D721Med (cell line): Measurements from ENCODE around the gene JPH2.

Experiments
- DNase-seq: peaks from one replicate; pipeline ENCODE4 v3.0.0; 2011; ENCODE audit warnings: low spot score; ENCODE audit not compliant: insufficient read length
- FAIRE-seq: peaks from 2 replicates; lab custom pipeline; 2011; peaks lifted over from hg19 to GRCh38; lab: Jason Lieb, UNC
- TF ChIP-seq, protein P1 (sequence below): IDR thresholded peaks from 2 replicates; pipeline ENCODE4 v1.5.1; 2012; ENCODE audit warnings: mild to moderate bottlenecking, control low read depth; ENCODE audit not compliant: insufficient read depth; ENCODE audit errors: missing control alignments

JPH2 gene

DNA sequence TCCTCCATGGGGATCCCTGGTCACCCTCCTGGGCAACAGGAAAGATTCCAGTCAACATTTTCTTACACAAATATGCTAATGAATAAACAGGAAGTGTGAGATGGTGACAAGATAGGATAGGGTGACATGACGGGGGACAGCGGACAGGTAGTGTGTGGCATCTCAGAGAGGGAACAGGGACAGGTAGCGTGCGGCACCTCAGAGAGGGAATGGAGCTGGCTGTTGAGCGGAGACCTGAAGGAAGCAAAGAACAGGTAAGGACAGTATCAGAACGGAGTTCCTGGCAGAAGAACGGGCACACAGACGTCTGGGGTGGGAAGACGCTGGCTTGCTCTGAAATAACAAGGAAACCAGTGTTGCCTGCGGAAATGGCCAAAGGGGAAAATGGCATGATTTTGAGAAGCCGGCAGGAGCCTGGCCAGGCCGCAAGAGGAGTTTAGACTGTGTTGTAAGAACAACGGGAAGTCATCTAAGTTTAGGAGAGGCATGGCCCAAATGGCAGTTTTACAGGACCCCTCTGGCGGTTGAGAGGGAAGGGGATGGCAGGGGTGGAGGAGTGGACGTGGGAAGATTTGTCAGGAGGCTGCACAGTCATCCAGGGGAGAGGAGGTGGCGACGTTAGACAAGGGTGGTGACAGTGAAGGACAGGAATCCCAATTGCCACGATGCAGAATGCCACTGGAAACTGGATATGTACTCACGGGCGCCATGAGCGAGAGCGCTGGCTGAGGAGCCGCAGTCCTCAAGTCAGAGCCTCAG, 111.6 kb downstream of the JPH2 start:
- FAIRE-seq (no peak), DNase-seq (no peak)
- TF ChIP-seq, protein P1, sequence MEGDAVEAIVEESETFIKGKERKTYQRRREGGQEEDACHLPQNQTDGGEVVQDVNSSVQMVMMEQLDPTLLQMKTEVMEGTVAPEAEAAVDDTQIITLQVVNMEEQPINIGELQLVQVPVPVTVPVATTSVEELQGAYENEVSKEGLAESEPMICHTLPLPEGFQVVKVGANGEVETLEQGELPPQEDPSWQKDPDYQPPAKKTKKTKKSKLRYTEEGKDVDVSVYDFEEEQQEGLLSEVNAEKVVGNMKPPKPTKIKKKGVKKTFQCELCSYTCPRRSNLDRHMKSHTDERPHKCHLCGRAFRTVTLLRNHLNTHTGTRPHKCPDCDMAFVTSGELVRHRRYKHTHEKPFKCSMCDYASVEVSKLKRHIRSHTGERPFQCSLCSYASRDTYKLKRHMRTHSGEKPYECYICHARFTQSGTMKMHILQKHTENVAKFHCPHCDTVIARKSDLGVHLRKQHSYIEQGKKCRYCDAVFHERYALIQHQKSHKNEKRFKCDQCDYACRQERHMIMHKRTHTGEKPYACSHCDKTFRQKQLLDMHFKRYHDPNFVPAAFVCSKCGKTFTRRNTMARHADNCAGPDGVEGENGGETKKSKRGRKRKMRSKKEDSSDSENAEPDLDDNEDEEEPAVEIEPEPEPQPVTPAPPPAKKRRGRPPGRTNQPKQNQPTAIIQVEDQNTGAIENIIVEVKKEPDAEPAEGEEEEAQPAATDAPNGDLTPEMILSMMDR = no peak

DNA sequence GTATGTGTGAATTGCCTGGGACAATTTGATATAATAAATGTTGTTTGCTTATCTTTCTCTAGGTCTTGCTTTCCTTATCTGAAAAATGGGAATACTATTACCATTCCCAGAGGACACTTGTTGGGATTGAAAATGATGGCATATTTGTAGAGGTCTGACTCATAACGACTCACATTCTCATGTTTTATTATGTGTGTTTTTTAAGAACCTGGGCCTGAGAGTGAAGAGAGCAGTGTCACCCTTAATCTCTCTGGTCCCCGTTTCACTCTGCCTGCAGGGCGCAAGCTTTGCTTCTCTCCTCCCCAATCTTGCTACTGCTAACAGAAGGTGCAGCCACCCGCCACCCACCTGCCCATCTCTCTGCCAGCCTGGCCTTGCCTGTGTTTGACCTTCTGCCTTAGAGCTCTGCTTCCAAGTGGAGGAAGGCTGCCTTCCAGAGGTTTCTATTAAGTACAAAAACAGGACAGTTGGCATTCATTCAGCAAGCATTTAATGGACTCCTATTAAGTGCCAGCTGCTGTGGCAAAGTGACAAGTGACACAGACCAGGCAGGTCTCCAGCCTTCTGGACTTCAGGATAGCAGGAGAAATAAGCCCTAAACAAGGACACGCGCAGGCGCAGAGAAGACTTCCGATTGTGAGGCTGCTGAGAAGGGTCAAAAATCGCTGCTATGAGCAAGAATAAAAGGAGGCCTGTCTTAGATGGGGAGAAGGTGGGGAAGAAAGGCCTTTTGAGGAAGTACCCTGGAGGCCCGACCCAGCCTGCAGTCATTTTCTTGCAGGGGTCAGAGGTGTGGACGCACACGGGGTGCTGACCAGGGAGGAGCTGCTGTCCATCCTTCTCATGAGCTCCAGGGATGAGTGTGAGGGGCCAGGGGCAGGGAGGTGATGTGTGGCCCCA, 112.5 kb downstream of the JPH2 start:
- TF ChIP-seq, protein P1 = no peak
- FAIRE-seq = no peak
- no peak for DNase-seq

DNA sequence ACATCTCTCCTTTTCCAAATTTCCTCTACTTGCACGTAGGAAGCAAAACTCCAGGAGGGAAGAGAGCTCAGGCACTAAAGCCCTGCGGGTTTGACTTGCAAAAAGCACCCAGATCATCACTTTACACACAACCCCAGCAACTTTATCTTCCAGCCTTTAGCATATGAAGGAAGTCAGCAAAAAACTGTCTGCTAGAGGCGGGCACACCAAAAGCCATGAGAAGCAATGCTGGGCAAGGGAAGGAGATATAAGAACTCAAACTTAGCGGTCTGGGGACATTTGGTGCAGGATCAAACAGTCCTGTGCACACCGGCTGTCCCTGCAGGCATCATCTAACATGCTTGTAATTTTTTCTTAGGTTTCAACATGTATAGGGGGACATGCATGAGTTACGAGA, 113.3 kb downstream of the JPH2 start:
- DNase-seq (no peak), FAIRE-seq (no peak)
- TF ChIP-seq, protein P1 = no peak

DNA sequence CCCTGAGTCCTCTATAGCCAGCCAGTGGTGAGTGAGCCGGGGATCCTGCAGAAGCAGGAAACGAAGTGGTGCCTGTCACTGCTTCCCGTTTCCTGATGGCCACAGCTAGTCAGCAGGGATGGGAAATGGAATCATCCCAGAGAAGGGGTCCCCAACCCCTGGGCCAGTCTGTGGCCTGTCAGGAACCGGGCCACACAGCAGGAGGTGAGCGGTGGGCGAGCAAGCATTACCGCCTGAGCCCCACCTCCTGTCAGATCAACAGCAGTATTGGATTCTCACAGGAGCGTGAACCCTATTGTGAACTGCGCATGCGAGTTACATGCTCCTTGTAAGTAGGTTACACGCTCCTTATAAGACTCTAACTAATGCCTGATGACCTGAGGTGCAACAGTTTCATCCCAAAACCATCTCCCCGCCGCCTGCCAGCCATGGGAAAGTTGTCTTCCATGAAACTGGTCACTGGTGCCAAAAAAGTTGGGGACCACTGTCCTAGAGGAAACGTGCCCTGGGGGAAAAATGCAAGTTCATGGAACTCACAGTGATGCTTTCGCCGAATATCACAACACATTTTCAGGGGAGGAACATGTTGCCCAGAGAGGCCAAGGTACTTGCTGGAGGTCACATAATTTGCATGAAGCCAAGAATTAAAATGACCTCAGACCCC, 113.8 kb downstream of the JPH2 start:
- TF ChIP-seq, protein P1 = no peak
- FAIRE-seq (no peak), DNase-seq (no peak)

DNA sequence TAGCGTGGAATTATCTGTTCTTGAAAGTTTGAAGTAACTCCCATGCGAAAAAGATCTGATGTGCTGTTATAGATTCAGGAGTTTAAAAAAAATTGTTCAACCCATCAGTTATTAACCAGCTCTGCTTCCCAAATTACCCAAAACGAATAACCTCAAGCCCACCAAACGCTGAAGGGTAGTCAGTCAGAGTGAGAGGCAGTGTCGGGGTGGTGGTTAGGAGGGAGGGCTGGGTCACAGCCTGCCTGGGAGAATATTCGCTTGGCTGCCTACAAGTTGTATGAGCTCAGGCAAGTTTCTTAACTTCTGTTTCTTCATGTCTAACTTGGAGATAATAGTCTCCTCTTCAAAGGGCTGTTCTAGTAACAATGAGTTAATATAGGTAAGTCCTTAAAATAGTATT, 114.6 kb downstream of the JPH2 start:
- TF ChIP-seq, protein P1 = no peak
- FAIRE-seq (no peak), DNase-seq (no peak)

DNA sequence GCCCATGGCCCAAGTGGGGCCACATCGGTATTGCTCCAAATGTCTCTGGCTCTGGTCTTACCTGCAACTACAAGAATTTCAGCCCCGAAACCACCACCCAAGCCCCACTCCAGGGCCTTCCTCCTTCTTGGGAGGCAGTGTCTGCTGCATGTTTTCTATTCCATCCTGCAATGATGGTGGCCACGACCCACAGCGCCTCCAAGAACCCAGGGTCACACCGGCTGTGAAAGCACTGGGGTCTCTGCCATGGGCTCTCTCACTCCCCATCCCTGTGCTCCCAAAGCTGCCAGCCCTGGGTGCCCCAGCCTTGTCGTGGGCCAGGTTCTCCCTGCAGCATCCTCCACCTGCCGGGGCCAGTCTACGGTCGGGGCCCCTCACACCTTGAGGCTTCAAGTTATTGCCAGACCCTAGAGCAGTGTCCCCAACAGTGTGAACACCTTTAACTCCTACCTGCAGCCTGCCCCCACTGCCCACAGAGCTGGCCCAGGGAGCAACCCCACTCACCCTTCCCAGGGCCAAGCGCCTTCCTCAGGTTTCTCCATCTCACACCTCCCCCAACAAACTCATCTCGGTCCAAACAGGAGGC, 115.4 kb downstream of the JPH2 start:
- TF ChIP-seq, protein P1 = no peak
- FAIRE-seq = no peak
- no peak for DNase-seq
